GM12873 (cell line): ENCODE measurements around the gene DUT.

Experiments used
- TF ChIP-seq, protein P1 (sequence below): IDR thresholded peaks from 2 replicates; pipeline ENCODE4 v1.5.1; 2012; ENCODE audit warnings: low read depth, mild to moderate bottlenecking, moderate library complexity, low read length, control low read depth; ENCODE audit not compliant: insufficient read depth; ENCODE audit errors: missing control alignments

Gene DUT

DNA sequence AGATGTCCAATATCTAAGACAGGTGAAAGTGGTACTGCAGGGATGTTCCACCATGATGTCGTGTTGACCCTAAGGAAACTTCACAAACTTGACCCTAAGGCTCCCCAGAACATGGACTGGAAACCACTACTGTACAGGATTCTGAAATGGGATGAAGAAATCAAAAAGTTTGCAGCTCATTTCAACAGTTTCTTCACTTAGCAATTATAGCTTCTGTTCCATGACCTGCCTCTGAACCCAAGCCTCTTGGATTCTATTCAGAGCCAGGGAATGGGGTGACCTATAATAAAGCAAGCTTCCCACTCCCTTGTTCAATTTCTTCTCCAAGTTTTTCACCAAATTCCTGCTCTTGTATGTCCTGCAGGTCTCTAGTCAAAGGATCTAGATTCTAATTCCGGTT is 40.7 kb downstream of the DUT start:
- TF ChIP-seq, protein P1, sequence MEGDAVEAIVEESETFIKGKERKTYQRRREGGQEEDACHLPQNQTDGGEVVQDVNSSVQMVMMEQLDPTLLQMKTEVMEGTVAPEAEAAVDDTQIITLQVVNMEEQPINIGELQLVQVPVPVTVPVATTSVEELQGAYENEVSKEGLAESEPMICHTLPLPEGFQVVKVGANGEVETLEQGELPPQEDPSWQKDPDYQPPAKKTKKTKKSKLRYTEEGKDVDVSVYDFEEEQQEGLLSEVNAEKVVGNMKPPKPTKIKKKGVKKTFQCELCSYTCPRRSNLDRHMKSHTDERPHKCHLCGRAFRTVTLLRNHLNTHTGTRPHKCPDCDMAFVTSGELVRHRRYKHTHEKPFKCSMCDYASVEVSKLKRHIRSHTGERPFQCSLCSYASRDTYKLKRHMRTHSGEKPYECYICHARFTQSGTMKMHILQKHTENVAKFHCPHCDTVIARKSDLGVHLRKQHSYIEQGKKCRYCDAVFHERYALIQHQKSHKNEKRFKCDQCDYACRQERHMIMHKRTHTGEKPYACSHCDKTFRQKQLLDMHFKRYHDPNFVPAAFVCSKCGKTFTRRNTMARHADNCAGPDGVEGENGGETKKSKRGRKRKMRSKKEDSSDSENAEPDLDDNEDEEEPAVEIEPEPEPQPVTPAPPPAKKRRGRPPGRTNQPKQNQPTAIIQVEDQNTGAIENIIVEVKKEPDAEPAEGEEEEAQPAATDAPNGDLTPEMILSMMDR = no peak

DNA sequence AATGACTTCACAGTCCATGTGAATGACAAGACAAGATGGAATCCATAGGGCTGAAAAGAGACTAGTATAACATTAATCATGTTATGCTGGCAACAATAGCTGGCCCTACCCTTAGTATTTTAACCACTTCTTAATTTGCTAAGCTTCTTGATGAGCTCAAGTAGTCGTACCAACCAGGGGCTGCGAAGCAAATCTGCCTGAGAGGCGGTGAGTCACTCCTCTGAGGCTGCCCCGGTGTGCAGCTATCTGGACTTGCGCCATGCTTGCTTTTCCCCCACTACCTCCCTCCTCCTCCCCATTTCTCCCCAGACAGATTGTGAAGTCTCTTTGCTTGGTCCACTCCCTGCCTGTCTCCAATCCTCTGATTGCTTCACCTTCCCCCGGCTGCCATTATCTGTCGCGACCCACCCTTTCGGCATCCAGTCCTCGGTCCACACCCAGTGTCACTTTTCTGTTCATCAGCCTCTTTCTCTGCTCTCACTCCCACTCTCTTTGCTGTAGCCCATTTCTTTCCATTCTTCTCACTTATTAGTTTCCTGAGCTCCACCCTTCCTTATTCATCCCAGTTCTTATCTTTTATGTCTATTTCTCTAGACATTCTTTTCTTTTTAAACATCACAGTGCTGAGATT is 42.7 kb downstream of the DUT start:
- TF ChIP-seq, protein P1 = no peak

DNA sequence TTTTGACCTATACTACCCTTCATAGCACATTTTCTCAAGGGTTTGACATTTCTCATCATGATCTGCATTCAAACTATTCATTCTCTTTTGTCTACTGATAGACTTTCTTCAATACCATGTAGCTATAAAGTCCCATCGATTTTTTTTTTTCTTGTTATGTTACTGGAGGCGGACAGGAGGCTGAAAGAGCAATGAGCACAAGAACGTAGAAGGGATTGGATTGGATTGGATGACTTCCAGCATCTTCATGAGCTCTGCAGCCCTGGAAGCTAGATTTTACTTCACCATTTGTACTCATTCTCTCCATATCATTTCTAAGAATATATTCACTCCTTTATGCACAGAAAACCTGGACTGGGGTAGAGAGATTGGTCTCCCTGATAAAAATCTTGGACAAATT is 43.2 kb downstream of the DUT start:
- TF ChIP-seq, protein P1 = no peak

DNA sequence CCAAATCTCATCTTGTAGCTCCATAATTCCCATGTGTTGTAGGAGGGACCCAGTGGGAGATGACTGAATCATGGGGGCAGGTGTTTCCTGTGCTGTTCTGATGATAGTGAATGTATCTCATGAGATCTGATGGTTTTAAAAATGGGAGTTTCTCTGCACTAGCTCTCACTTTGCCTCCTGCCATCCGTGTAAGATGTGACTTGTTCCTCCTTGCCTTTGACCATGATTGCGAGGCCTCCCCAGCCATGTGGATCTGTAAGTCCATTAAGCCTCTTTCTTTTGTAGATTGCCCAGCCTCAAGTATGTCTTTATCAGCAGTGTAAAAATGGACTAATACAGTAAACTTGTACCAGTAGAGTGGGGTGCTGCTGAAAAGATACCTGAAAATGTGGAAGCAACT is 44.5 kb downstream of the DUT start:
- TF ChIP-seq, protein P1 = no peak

DNA sequence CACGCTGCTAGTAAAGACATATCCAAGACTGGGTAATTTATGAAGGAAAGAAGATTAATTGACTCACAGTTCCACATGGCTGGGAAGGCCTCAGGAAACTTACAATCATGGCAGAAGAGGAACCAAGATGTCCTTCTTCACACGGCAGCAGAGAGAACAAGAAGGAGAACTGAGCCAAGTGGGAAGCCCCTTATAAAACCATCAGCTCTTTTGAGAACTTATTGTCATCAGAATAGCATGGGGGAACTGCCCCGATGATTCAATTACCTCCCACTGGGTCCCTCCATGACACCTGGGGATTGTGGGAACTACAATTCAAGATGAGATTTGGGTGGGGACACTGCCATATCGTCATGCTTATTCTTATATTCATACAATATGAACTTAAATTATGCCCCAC is 49.0 kb downstream of the DUT start:
- TF ChIP-seq, protein P1 = no peak

DNA sequence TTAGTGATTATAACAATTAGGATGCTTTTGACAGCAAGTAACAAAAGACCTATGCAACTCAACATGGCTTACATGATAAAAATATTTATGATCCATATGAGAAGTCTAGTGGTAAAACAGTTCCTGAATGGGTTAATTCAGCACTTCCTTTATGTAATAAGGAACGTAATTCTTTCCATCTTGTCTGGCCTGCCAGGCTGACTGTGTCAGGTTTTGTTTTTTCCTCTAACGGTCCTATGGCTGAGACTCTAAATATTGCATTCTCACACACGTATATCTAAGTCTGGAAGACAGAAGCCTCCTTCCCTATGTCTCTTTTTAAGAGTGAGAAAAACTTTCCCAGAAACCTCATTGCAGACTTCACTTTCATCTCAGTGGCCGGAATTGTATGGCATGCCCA is 50.6 kb downstream of the DUT start:
- TF ChIP-seq, protein P1 = no peak

DNA sequence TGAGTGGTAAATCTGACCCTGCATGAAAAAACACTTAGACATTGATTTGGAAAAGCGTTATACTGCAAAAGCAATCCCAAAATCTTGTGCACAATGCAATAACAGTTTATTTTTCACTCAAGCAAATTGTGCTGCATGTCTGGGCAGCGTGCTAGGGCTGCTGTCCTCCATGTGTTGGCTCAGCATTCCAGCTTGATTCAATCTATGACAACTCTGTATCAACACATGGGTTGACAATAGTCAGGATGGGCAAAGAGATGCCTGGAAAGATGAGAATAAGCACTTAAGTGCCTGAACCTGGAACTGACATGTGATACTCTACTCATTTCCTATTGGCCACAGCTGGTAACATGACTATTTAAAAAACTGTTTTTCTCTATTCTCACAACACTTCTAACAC is 51.8 kb downstream of the DUT start:
- TF ChIP-seq, protein P1 = no peak

DNA sequence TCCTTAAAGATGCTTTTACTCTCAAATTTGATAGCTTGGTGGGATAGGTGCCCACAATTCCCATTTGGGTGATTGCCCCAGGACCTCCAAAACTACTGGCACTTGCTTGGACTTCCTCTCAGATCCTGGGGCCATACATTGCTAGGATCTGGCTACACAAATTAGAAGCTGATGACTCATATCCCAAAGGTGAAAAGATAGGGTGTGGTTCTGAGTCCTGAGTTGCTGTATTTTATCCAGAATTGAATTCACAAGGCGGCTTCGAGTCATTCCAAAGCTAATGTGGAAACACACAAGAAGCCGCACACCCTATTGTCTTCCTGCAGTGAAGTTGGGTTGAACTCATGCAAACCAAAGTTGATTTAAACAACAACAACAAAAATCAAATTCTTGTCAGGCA is 53.4 kb downstream of the DUT start:
- TF ChIP-seq, protein P1 = no peak
